Kidney (tissue), 14 donors: ENCODE results near the gene PHYHIPL. TPM values are rescaled to one million over a fixed set of nuclear protein-coding genes. Genes with fewer than 3 reads are reported as not detected.
"Not testable (repeated sequence)": the region's sequence is repeated elsewhere in the genome, so short reads cannot be mapped to it uniquely, and the experiment has no call there.

Experiments
- DNase-seq, 5 donors: peaks; one replicate each; pipeline ENCODE4 v3.0.0-alpha.2; 2013 to 2020
- FAIRE-seq: peaks from 2 replicates; lab custom pipeline; 2012; peaks lifted over from hg19 to GRCh38; lab: Jason Lieb, UNC
- H3K27ac ChIP-seq, 2 donors: one replicate each; pipeline ENCODE4 v1.7.0; 2013; ENCODE audit warnings: low read depth in 2 of 2, low read length in 2 of 2, inconsistent platforms in 1 of 2
- H3K27me3 ChIP-seq: one replicate; pipeline ENCODE4 v1.7.1; 2013; ENCODE audit warnings: low read length, inconsistent platforms; ENCODE audit not compliant: control insufficient read depth, insufficient read depth
- H3K36me3 ChIP-seq, 3 donors: one replicate each; pipeline versions ENCODE4 v1.7.0 to v1.7.1; 2013; ENCODE audit warnings: low read length in 3 of 3, control low read depth in 1 of 3, inconsistent platforms in 1 of 3; ENCODE audit not compliant: insufficient read depth in 3 of 3, control insufficient read depth in 2 of 3
- H3K4me1 ChIP-seq, 3 donors: one replicate each; pipeline versions ENCODE4 v1.7.0 to v1.7.1; 2013; ENCODE audit warnings: low read length in 3 of 3, inconsistent platforms in 1 of 3, low read depth in 1 of 3; ENCODE audit not compliant: control insufficient read depth in 2 of 3, insufficient read depth in 2 of 3
- H3K4me3 ChIP-seq, 3 donors: one replicate each; pipeline versions ENCODE4 v1.7.0 to v1.8.1; 2013; ENCODE audit warnings: low read length in 3 of 3, control low read depth in 1 of 3, inconsistent platforms in 1 of 3
- H3K9ac ChIP-seq, 3 donors: one replicate each; pipeline versions ENCODE4 v1.7.0 to v1.7.1; 2013; ENCODE audit warnings: low read length in 3 of 3, control low read depth in 1 of 3, inconsistent platforms in 1 of 3
- H3K9me3 ChIP-seq, 3 donors: one replicate each; pipeline versions ENCODE4 v1.7.0 to v1.7.1; 2013; ENCODE audit warnings: low read length in 3 of 3, control low read depth in 1 of 3, inconsistent platforms in 1 of 3; ENCODE audit not compliant: control insufficient read depth in 2 of 3, insufficient read depth in 1 of 3
- CTCF ChIP-seq: IDR thresholded peaks from 3 replicates; pipeline ENCODE4 v1.5.1; 2012; ENCODE audit warnings: mild to moderate bottlenecking, moderate library complexity, borderline replicate concordance; ENCODE audit not compliant: insufficient read depth; ENCODE audit errors: extremely low read depth
- intact Hi-C: fragments of 100-400 bp; cut with DNase I; formaldehyde crosslinking; loops from one replicate; pipeline ENCODE4 v1.11.1; 2022
- polyA plus RNA-seq: library from polyadenylated mRNA; stranded (reverse); fragments of 350-450 nt; fragmentation: Illumina TruSeq; extraction: RNeasy Lipid Tissue Mini Kit (QIAGEN cat#74804); gene quantifications from one replicate; pipeline ENCODE4 v1.2.3, GENCODE V29; 2014; ENCODE audit warnings: low read depth, low replicate concordance; ENCODE audit not compliant: insufficient read depth
- total RNA-seq: library from RNA; stranded (reverse); fragmentation: NEBNext Ultra II Directional; extraction: Animal tissue kit (Norgen Biotek cat#: 25700); gene quantifications from one replicate; pipeline ENCODE4 v1.2.1, GENCODE V29; 2021
- donor health status: control.
- donor health status: control.
- donor health status: control.
- donor health status: control.
- donor health status: control.
- donor health status: DM: yes; HTN: yes; CAD: no.
- donor health status: Normal renal cell carcinoma (clear cell type).

PHYHIPL gene
- total and polyA plus RNA-seq, 2 donors from 2014 or later = 12.0 to 19.2 TPM

- peak; percentile 68 for FAIRE-seq
- intact Hi-C loops = no loop called here
Measured at GRCh38 chr10:59234816-59235429, 58.5 kb downstream of the PHYHIPL start.

GRCh38 chr10:59236064-59236697 lies 59.7 kb downstream of the PHYHIPL start:
- Histone ChIP-seq H3K36me3 (no peaks in the 10 kb centered on the region), H3K27ac (no peak overlapping the region), H3K9me3 (no peaks in the 10 kb centered on the region), H3K4me3 (no peak overlapping the region), H3K4me1 (no peaks in the 10 kb centered on the region), H3K27me3 (no peaks in the 10 kb centered on the region), H3K9ac (no peak overlapping the region)
- DNase-seq (no peak), FAIRE-seq (peak; percentile 44)
- TF ChIP-seq CTCF = no peak
- intact Hi-C loops = no loop called here

More at GRCh38 chr10:59234816-59235429, 58.5 kb downstream of the PHYHIPL start:
- no peak overlapping the region for H3K27ac ChIP-seq
- TF ChIP-seq CTCF = peak; percentile 38
- no peaks in the 10 kb centered on the region for H3K4me1 ChIP-seq
- H3K27me3 ChIP-seq = no peaks in the 10 kb centered on the region
- no peak overlapping the region for H3K9ac ChIP-seq
- no peaks in the 10 kb centered on the region for H3K9me3 ChIP-seq
- H3K36me3 ChIP-seq = no peaks in the 10 kb centered on the region
- H3K4me3 ChIP-seq = no peak overlapping the region
- DNase-seq = peak in 2 of 5 donors; percentile 39 to 58

- no peak for TF ChIP-seq CTCF
- Histone ChIP-seq H3K36me3 (no peaks in the 10 kb centered on the region), H3K9me3 (no peaks in the 10 kb centered on the region), H3K27me3 (no peaks in the 10 kb centered on the region), H3K4me3 (no peak overlapping the region), H3K9ac (no peak overlapping the region), H3K27ac (no peak overlapping the region), H3K4me1 (no peaks in the 10 kb centered on the region)
- intact Hi-C loops = no loop called here
- FAIRE-seq = no peak
- no peak for DNase-seq
Measured at GRCh38 chr10:59237775-59238174, 61.3 kb downstream of the PHYHIPL start.

- DNase-seq, H3K9me3 ChIP-seq, H3K4me1 ChIP-seq, intact Hi-C loops, H3K4me3 ChIP-seq, H3K9ac ChIP-seq, FAIRE-seq, H3K36me3 ChIP-seq, H3K27ac ChIP-seq, H3K27me3 ChIP-seq: not testable (repeated sequence)
Measured at GRCh38 chr10:59239108-59239507, 62.7 kb downstream of the PHYHIPL start.
